Cardiac muscle cell (in vitro differentiated cells and primary cell): ENCODE measurements around the gene TCL1B. TPM values are rescaled to one million over a fixed set of nuclear protein-coding genes. Genes with fewer than 3 reads are reported as not detected.

Experiments
- DNase-seq, 2 donors: peaks; one replicate each; pipeline versions ENCODE4 v3.0.0 to v3.0.0-alpha.2; 2010 to 2017; ENCODE audit warnings: low read depth in 1 of 2, low spot score in 1 of 2
- H3K27ac ChIP-seq: fragments of 200-600 bp; sonication (generic); 2 replicates; pipeline ENCODE4 v1.5.1; 2016
- H3K27me3 ChIP-seq: fragments of 200-600 bp; sonication (generic); 2 replicates; pipeline ENCODE4 v1.6.0; 2016; ENCODE audit warnings: control low read depth
- H3K36me3 ChIP-seq: fragments of 200-600 bp; sonication (generic); 2 replicates; pipeline ENCODE4 v1.5.1; 2016; ENCODE audit warnings: control low read depth
- H3K4me1 ChIP-seq: fragments of 200-600 bp; sonication (generic); 2 replicates; pipeline ENCODE4 v1.8.1; 2017; ENCODE audit warnings: low read depth, mild to moderate bottlenecking, mixed run types
- H3K4me3 ChIP-seq: fragments of 200-600 bp; sonication (generic); 2 replicates; pipeline ENCODE4 v1.5.1; 2016; ENCODE audit warnings: mild to moderate bottlenecking
- H3K9me3 ChIP-seq: fragments of 200-600 bp; sonication (generic); 2 replicates; pipeline ENCODE4 v1.5.1; 2017; ENCODE audit warnings: low read depth, mild to moderate bottlenecking, control low read depth
- CTCF ChIP-seq: IDR thresholded peaks from 2 replicates; pipeline ENCODE4 v1.5.1; 2012; ENCODE audit warnings: low read depth, mild to moderate bottlenecking, low read length
- polyA plus RNA-seq: library from polyadenylated mRNA; unstranded; fragments of >200 nt; fragmentation: Nextera tagmentation; extraction: Ambion mirVana; gene quantifications from 2 replicates; pipeline ENCODE4 v1.2.1, GENCODE V29; 2016
- total RNA-seq: library from RNA; depleted of rRNA; stranded (reverse); fragments of >200 nt; gene quantifications from 2 replicates; pipeline ENCODE4 v1.2.3, GENCODE V29; 2016

Gene TCL1B
- total and polyA plus RNA-seq, 2 experiments from 2014 or later: not detected

- TF ChIP-seq CTCF: no peak
- Histone ChIP-seq H3K27me3 (peaks cover 5% of the 10 kb centered on the region), H3K27ac (no peak overlapping the region), H3K4me3 (no peak overlapping the region), H3K4me1 (no peaks in the 10 kb centered on the region), H3K9me3 (no peaks in the 10 kb centered on the region), H3K36me3 (no peaks in the 10 kb centered on the region)
- DNase-seq: no peak
Observed at GRCh38 chr14:95711476-95712176, 25.4 kb downstream of the TCL1B start.

- peaks cover 5% of the 10 kb centered on the region for H3K27me3 ChIP-seq
- no peaks in the 10 kb centered on the region for H3K36me3 ChIP-seq
- no peaks in the 10 kb centered on the region for H3K4me1 ChIP-seq
- H3K27ac ChIP-seq: no peak overlapping the region
- TF ChIP-seq CTCF: no peak
- DNase-seq: no peak
- H3K9me3 ChIP-seq: no peaks in the 10 kb centered on the region
- H3K4me3 ChIP-seq: no peak overlapping the region
Observed at GRCh38 chr14:95712398-95712797, 26.2 kb downstream of the TCL1B start.

- no peak for DNase-seq
- no peak within 1 kb of the TSS for H3K4me3 ChIP-seq
Observed at GRCh38 chr14:95713596-95714371, 27.6 kb downstream of the TCL1B start, which contains the start of gene TCL1A. TSS of gene TCL1A (minus strand) at chr14:95714125. CDS start at chr14:95714066, 59 bp downstream.

GRCh38 chr14:95722525-95723190, 36.4 kb downstream of the TCL1B start:
- TF ChIP-seq CTCF: no peak
- Histone ChIP-seq H3K4me1 (no peaks in the 10 kb centered on the region), H3K9me3 (no peaks in the 10 kb centered on the region), H3K27me3 (peaks cover 3% of the 10 kb centered on the region), H3K36me3 (no peaks in the 10 kb centered on the region), H3K27ac (no peak overlapping the region), H3K4me3 (no peak overlapping the region)
- DNase-seq: no peak

More at GRCh38 chr14:95713596-95714371, 27.6 kb downstream of the TCL1B start, which contains the start of gene TCL1A:
- Histone ChIP-seq H3K36me3 (no peaks in the 10 kb centered on the region), H3K27me3 (peaks cover 4% of the 10 kb centered on the region), H3K9me3 (no peaks in the 10 kb centered on the region), H3K27ac (no peak within 1 kb of the TSS), H3K4me1 (no peaks in the 10 kb centered on the region)
- TF ChIP-seq CTCF: no peak

GRCh38 chr14:95725685-95726336, 39.6 kb downstream of the TCL1B start:
- no peaks in the 10 kb centered on the region for H3K4me1 ChIP-seq
- no peak for TF ChIP-seq CTCF
- no peak overlapping the region for H3K4me3 ChIP-seq
- DNase-seq: no peak
- H3K27me3 ChIP-seq: no peaks in the 10 kb centered on the region
- H3K27ac ChIP-seq: no peak overlapping the region
- H3K9me3 ChIP-seq: no peaks in the 10 kb centered on the region
- no peaks in the 10 kb centered on the region for H3K36me3 ChIP-seq
